Endometrium (tissue), 2 donors: ENCODE results near the gene TNNC2.

Experiments used
- FAIRE-seq: peaks from 2 replicates; lab custom pipeline; 2012; peaks lifted over from hg19 to GRCh38; lab: Jason Lieb, UNC
- donor health status: control.
- donor health status: control.

TNNC2 gene

DNA sequence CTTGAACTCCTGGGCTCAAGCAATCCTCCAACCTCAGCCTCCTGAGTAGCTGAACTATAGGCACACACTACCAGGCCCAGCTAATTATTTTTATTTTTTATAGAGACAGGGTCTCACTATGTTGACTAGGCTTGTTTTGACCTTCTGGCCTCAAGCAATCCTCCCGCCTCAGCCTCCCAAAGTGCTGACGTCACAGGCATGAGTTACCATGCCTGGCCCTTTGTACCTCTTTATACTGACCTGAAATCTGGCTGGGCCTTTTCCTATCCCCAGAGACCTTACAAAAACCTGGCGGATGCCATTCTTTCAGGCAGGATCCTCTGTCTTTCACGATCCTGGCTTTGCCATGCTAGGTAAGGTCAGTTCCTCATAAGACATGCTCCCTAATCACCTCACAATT lies 47.0 kb downstream of the TNNC2 start:
- FAIRE-seq: no peak

DNA sequence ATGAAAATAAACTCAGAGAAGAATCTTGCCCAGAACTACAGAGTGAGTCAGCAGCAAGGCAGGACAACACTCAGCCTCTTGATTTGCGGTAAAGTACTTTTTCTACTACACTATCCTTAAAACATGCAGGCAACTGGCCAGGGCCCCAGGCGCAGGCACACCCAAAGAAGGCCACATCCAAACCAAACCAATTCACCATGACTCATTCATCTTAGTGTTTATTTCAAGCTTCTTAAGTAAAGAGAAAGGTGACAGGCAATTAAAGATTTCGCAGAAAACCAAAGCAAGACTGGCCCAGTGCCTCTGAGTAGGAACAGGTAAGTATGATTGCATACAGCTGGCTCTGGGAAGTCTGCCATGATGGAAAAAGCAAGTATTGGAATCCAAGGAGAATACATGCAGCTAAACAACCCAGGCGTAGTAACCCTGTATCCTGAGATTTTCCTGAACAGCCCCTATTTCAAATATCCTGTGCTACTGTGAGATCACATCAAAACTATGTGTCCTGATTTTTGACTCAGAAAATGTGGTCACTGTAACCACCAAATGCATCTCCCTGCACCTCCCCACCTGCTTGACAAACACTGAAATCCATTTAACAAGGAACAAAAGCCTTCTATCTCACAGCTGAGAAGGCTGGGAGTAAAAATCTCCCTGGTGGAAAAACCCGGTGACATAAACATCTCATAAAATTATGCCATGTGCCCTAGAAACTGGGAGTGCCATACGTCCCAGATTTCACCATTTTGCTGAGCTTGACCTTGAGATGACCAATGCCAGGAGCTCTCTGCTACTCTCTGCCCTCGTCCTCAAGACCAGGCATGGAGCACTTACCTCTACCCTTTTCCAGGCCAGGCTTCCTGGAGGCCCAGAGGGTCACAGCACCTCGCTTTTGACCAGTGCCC lies 47.8 kb downstream of the TNNC2 start:
- no peak for FAIRE-seq

DNA sequence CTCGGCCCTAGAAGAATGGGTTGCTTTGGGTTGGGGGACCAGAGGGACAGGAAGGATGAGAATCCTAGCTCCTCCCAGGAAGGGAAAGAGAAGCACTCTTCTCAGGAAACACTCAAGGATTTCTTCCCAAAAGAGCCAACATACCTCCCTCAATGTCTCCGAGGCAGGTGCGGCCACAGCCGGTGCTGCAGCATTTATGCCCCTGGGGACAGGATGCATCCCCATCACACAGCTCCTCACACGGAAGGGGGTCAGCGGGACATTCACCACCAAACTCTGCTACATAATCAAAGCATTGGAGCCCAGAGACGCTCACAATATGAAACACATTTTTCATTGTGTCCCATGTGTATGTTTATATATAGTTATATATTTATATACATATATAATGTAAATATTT lies 50.2 kb downstream of the TNNC2 start:
- no peak for FAIRE-seq

DNA sequence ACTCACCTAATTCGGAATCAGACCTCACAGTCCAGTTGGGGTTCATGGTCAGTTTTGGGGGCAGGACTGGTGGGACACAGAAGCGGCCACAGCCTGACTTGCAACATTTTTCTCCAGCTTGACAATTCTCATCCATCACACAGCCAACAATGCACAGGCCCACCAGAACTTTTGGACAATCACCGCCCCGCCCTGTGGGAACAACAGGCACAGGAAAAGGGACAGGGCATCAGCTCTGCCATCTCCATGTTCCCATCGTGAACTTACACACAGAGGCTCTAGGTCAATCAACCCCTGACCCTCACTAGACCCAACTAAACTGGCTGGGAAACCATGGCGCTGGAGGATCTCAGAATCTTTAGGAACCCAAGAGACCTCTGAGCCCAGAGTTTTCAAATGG lies 51.7 kb downstream of the TNNC2 start:
- FAIRE-seq: no peak

DNA sequence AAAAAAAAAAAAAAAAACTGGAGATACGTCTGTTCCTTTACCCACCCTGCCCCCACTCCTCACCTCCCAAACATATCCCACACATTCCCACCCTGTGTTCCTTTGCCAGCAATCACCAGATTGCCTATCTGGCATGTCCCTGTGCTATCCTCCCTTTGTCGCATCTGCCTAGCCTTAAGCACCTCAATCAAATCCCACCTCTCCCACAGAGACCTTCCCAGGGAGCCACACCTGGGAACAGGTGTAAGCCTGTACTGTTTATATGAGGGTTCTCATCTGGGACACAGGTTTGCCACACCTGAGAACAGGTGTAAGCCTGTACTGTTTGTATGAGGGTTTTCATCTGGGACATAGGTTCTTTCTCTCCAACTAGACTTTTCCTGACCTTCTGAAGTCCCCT lies 52.2 kb downstream of the TNNC2 start:
- no peak for FAIRE-seq
